ENCODE measurements around the gene PAN2.

PAN2 gene

DNA sequence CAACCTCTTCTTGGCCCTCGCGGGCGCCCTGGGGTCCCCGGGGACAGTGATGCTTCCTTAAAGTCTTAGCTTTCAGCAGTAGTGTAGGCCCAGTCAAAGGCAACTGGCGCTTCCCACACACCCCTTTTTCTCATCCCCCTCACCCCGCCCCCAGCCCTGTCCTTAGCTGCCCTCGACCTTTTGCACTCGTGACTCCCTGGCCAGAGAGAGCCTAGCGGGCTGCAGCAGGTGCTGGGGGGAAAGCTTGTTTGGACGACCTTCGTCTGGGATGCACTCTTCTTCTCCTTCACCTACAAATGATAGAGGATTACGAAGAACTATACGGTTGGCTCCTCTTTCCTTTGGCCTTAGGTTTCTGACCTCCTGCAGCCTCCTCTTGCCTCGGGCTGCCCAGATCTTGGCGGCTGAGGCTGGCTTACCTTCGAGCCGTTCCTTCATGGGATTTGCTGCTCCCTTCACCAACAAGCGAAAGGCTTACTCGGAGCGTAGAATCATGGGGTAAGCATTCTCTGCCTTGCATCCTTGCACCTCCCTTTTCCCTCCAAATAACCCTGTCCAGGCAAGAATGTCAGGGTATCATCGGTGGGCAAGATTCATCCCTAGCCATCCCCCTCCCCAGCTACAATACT, 66.2 kb downstream of the PAN2 start:
- no peak for DNase-seq (ENCODE audit: low read depth, low spot score)

DNA sequence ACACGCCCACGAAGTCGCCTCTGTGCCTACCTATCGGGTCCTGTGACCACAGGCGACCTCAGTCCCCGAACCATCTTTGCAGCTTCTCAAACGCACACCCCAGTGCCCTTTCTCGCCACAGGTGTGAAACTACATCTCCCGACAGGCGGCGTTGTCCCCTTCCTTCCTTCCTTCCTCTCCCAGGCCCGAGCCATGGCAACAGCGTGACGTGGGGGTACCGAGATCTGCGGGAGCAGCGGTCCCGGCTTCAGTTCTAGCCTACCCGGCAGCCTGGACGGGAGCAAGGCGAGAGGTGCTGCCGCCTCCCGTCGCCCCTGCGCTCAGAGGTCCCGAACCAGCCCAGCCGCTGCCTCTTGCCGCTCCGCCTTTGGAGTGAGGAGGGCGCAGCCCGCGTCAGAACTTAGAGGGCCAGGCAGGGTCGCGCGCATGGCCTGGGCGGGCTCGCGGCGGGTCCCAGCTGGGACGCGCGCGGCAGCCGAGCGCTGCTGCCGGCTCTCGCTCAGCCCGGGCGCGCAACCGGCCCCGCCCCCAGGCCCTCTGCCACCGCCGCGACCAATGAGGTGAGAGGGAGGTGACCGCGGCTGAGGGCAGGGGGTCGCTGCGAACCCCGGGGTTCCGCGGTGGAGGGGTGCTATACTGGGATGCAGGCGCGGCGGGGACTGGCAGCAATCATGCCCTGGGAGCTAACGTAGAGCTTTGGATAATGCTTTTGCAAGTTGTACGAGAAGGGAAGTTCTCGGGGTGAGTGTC, 66.9 kb downstream of the PAN2 start, which contains the start of gene COQ10A:
Gene COQ10A, plus strand, starts transcription at position 250 of the 750 bp plus-strand sequence. Its CDS starts 177 bp downstream, at position 427.
- peak; percentile 78 for DNase-seq (ENCODE audit: low read depth, low spot score)

Data from activated CD4-positive, CD25-positive, alpha-beta regulatory T cell treated with anti-CD3 and anti-CD28 coated beads, Interleukin-2, amount 50 U/mL, for 16 hours (primary cell).